Placental pericyte (primary cell): ENCODE data around the gene PUS7L. TPM values are rescaled to one million over a fixed set of nuclear protein-coding genes. Genes with fewer than 3 reads are reported as not detected.

Experiments used
- total RNA-seq: library from RNA; depleted of rRNA; stranded (reverse); fragments of >200 nt; gene quantifications from 2 replicates; pipeline ENCODE4 v1.2.3, GENCODE V29; 2012

The PUS7L gene
- 15.8 and 33.8 TPM in 2 replicates for total RNA-seq

GRCh38 chr12:43758728-43759563, at the start of gene PUS7L, which contains the start of gene IRAK4:
PUS7L (minus strand) TSS chr12:43758790; CDS start chr12:43755245, 3,545 bp downstream.
IRAK4 (plus strand) TSS chr12:43758951; CDS start chr12:43768112, 9,161 bp downstream.

GRCh38 chr12:43805860-43806736, 47.5 kb upstream of the PUS7L start, which contains the start of gene TWF1:
TWF1 (minus strand) TSS chr12:43806317; CDS start chr12:43806245, 72 bp downstream.

Other genes starting within 250 kb of the PUS7L start
- not detected in 2 replicates for gene ADAMTS20, start 206.6 kb downstream of the PUS7L start, total RNA-seq
- 15.3 and 24.8 TPM in 2 replicates for gene IRAK4, start 161 bp upstream of the PUS7L start, total RNA-seq
- gene TWF1, start 47.5 kb upstream of the PUS7L start, total RNA-seq = 90.4 and 223 TPM in 2 replicates
- 5.7 and 10.5 TPM in 2 replicates for gene TMEM117, start 77.3 kb upstream of the PUS7L start, total RNA-seq